ENCODE results near the gene SNX10.

SNX10 gene

DNA sequence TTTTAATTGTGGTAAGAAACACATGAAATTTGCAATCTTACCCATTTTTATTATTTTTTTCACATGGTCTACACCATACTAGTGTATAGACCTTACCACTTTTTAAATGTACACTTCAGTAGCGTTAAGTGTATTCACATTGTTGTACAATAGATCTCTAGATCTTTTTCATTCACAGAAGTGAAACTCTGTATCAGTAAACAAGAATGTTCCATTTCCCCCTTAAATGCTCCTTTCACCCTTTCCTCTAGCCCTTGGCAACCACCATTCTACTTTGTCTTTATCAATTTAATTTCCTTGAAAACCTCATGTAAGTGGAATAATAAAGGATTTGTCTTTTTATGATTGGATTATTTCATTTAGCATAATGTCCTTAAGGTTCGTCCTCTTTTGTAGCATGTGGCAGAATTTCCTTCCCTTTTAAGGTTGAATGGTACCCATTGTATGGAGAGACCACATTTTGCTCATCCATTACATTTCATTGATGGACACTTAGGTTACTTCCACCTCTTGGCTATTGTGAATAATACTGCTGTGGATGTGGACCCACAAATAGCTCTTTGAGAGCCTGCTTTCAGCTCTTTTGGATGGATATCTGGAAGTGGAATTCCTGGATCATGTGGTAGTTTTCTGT lies 45.7 kb downstream of the SNX10 start:
- no peak for DNase-seq (ENCODE audit: low read depth)

DNA sequence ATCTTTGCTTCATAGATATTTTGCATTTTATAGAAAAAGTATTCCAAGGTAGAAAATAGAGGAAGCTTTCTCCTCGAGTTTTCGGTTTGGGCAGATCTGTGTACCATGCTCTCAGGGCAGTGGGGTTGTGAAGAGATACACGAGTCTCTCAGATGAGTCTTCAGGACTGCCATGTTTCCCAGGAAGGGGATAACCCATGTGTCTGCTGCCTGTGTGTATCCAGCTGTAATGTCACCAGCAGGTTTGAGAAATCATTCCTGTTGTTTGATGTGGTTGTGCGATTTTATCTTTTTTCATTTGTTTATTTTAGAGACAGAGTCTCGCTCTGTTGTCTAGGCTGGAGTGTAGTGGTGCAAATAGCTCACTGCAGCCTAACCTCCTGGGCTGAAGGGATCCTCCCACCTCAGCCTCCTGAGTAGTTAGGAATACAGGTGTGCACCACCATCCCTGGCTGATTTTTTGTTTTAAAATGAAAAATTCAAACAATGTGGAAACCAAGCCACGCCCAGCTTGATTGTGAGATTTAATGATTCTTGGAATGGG lies 48.9 kb downstream of the SNX10 start:
- DNase-seq (ENCODE audit: low read depth) = no peak

DNA sequence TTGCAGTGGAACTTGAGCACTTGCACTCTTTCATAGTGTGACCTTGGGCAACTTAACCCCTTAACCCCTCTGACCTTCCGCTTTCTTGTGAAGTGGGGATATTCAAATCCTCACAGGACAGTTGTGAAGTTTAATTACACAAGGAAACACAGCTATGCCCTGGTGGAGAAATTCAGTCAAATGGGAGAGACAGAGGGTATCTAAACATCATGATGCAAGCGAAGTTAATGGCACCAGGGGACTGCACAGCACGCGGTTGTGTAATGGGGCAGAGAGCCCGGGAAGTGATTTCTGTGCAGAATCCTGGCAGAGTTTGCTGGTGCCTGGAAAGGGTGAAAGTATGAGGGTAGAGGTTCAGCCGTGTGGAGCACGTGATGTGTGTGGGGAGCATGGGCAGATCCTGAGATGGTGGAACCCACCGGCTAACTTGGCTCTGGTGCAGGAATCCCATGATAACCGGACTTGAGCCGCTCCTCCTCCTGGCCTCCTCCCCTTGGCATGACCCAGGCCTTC lies 51.7 kb downstream of the SNX10 start:
- no peak for DNase-seq (ENCODE audit: low read depth)

DNA sequence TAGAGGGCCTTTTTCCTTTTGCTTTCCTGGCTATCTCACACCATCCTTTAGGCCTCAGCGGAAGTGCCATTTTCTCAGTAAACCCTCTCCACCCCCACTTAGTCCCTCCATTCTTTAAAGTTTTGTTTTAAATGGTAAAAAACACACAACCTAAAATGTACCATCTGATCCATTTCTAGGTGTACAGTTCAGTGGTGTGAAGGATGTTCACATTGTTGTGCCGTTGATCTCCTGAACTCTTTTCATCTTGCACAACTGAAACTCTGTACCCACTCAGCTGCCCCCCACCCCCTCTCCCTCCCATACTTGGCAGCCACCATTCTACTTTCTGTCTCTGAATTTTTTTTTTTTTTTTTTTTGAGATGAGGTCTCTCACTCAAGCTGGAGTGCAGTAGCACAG lies 52.2 kb downstream of the SNX10 start:
- DNase-seq (ENCODE audit: low read depth) = no peak

DNA sequence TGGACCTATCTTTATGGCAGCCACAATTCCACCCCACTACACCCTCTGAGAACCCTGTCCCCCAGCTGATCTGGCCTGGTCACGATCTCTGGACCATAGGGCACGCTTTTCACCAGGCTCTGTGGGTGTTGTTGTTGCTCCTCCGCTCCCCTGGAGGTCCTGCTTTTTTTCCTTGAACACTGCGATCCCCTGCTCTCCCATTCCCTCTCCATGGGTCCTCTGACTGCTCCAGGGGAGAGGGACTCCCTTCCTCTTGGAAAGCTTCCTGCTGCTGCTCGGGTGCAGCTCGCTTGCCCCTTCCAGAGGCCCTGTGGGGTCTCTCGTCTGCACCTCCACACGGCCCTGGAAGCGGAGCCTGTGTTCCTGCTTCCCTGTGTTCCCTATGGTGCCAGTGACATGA lies 53.5 kb downstream of the SNX10 start:
- DNase-seq (ENCODE audit: low read depth) = no peak

DNA sequence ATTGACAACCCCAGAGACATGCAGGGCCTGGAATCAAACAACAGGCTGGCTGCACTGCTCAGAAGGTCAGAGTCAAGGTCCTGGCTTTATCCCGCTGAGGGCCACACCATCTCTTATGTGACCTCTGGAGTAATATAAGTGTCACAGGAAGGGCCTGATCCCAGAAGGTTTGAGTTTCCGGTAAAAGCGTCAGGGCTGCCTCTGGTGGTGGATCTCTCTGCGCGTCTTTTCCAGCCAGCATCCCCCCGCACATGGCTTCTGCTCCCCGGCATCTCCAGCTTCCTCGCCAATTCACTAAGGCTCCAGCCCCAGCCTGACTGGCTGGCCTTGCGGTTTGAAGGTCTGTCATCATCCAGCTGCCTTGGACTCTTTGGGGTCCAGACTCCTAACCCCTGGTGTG lies 54.2 kb downstream of the SNX10 start:
- DNase-seq (ENCODE audit: low read depth) = no peak

DNA sequence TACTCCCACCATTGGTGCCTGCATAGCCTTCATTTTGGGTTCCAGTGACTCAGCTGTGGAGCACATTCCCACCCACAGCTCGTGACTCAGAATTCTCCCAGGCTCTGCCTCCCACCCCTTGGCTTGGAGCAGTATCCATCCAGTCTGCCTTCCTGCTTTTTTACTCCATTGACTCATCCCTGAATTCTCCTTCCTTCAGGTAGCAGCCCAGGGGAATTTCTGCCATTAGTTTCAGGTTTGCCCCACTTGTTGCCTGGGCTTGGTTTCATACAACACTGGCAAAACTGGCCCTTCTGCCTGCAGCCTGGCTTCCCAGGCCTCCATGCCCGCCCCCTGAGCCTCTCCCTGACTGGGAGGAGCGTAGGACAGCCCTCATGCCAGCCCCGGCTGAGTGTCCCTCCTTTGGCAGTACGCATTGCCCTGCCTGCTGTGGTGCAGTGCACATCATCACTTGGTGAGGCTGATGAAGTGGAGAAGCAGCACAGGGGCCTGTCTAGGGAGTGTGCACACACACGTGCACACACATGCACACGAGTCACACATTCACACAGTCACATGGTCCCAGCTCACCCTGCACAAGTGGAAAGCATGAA lies 55.0 kb downstream of the SNX10 start:
- DNase-seq (ENCODE audit: low read depth) = peak; percentile 59

DNA sequence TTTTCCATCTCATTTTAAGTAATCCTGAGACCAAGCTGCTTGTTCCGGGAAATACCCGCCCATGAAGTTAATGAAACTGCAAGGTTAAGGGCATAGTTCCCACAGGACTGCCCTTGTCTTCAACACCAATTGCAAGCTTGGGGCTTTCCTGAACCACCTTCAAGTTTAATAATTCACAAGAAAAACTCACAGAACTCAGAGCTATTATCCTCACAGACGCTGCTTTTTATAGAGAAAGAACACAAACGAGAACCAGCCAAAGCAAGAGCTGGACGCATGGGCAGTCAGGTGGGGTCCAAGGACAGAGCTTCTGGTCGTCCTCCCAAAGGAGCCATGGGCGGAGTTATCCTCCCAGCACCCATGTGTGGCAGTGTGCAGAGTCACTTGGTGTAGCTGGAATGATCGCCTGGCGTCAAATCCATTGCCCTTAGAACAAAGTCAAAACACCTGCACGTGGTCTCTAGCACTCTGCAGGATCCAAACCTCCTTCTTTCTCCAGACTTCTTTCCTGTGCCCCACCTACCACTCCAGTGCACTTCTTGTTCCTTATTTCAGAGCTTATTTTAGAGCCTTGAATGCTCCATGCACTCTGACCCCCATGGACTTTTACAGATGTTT lies 56.7 kb downstream of the SNX10 start:
- no peak for DNase-seq (ENCODE audit: low read depth)

DNA sequence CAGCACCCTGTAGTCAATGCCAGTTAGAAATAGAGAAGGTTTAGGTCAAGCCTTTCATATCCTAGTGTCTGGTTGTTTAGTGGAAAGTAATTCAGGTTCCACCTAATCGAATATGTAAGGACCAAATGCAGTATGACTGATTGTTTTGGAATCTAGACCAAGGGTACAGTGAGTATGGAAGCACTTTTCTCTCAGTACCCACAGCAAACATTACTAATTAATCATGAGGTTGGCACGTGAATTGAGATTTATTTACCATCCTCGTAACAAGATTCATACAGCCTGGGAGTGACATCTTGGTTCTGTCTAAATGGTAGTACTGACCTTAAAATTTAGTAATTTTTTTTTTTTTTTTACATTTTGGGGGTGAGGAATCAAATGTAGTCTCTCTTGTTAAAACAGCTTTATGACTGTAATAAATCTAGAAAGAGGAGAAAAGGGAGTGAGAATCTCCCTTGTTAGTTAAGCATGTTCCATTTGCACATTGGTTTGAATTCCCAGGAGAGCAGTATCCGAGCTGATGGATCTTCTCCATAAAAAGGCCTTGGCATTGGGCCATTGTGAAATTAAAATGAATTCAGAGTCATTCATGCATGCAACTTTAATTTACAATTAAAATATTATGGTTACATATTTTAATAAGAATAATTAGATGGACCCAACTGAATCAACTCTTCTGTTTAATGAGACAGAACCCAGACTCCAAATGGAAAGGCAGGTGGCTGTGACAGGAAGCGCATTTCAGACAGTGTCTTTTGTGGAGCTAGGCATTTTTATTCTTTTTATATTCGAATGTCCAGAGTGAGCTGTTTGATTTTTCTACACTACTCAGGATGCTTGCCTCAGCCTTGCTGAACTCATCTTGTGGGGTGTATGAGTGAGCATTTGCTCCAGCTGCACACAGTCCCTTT lies 57.6 kb downstream of the SNX10 start:
- DNase-seq (ENCODE audit: low read depth) = peak; percentile 31

DNA sequence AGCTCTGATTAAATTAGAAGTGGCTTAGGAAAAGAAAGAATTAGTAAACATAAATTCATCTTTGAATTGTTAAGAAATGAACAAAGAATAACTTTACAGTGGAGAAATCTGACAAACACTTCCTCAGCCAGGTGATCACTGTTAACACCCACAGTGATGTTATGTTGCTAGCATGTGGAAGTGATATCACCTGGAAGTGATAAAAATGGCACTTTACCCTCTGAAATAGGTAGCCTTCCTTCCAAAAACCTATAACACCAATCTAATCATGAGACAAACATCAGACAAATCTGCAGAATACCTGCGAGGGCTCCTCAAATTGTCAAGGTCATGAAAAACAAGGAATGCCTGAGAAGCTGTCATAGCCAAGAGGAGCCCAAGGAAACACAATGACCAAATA lies 59.5 kb downstream of the SNX10 start:
- DNase-seq (ENCODE audit: low read depth) = no peak

DNA sequence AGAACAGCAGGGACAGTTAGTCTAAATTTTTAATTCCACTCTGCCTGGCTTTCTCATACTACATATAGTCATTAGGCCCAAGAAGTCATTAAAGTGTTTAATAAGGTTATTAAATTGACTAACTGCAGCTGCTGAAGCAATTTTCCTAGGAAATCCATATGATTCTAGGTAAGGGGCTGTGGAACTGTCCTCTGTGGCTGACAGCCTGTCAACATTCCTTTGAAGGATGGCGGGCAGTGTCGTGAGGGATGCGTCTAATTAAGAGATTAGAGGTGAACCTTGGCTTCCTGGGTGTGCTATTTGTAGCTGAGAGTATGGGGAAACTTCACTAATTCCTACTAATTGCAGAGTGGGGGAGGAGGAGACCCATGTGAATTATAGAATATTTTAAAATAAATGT lies 64.6 kb downstream of the SNX10 start:
- no peak for DNase-seq (ENCODE audit: low read depth)

DNA sequence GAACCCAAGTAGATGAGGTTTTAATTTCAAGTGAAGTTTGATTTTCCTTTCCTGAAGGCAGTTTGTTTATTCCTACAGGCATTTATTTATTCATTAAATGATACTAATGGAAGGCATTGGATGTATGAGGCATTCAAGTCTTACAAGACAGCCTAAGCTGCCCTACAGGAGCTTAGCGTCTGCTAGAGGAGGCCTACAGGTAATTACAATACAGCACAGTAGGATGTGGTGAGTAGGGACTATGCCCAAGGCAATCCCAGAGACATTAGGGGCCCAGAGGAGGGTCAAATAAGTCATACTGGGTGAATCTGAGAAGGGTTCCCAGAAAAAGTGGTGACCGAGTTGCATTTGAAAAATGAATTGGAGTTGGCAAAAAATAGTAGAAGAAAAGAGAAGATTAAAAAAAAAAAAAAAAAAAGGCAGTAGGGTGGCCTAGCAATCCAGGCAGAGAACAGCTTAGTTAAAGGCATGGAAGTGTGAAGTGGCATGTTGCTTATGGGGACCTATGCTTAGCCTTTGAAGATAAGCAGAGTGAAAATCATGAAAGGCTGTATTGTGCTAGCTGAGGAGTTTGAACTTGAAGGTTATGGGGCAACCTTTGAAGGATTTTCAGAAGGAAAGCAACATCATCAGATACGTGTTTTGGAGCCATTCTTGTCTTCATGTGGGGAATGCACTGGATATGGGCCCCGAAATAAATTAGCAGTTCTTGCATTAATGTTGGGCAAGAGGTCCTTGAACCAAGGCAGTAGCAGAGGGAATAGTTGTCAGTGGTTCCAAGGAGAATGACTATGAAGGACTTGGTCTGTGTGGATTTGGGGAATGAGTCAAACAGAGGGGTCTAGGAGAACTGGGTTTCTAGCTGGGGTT lies 65.5 kb downstream of the SNX10 start:
- DNase-seq (ENCODE audit: low read depth) = no peak

DNA sequence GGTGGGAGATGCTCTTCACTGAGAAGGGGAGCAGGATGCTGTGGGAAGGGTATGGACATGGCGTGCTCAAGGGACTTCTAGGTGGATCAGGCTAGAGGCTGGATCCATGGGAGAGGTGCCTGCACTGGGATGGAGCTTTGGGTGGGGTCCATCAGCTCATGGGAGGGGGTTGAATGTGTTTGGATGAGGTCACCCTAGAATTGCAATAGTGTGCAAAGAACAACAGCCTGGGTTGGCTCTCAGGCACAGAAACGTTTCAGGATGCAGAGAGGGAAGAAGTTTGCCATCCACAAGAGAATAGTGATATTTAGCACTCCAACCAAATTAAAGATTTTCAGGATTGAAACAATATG lies 66.1 kb downstream of the SNX10 start:
- no peak for DNase-seq (ENCODE audit: low read depth)

DNA sequence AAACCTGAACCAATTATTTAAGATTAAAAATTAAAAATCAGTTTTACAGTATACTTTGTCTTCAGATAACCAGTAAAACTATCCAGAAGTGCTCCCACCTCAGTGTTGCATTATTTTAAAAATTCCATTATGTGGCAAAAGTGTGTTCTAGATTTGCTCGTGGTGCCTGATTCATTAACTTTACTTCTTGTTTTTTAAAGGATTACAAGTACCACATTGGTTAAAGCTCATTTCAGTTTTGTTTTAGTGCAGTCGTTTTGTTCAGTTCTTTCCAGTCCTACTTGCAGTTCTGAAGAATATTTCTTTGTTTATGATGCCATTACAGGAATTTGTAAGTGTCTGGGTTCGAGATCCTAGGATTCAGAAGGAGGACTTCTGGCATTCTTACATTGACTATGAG lies 69.0 kb downstream of the SNX10 start:
- DNase-seq (ENCODE audit: low read depth) = no peak

DNA sequence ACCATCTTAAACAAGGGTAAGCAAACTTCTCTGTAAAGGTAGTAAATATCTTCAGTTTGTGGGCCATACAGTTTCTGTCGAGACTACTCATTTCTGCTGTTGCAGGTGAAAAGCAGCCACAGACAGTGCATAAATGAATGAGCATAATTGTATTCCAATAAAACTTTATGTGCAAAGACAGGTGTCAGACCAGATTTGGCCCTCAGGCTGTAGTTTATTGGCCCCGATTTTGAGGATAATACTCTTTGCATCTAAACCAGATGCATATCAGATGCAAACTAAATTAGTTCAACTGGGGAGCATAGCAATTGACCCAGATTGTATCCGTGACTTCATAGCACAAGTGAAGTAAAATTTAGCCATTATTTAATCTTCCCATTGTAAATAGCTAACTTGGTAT lies 70.0 kb downstream of the SNX10 start:
- no peak for DNase-seq (ENCODE audit: low read depth)

DNA sequence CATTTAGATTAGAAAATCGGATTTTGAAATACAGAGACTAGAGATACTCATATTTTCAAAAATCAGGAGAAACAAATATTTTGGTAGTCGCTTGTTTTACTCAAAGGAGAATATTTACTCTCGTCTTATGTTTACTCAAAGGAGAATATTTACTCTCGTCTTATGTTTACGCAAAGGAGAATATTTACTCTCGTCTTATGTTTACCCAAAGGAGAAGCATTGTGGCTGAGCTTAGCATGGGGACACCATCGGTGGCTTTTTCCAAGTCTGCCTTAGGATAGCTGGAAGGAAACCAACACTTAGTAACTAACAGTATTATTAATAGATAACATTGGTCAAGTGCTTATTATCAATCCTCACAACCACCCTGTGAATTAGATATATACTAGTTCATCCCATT lies 71.8 kb downstream of the SNX10 start:
- no peak for DNase-seq (ENCODE audit: low read depth)

DNA sequence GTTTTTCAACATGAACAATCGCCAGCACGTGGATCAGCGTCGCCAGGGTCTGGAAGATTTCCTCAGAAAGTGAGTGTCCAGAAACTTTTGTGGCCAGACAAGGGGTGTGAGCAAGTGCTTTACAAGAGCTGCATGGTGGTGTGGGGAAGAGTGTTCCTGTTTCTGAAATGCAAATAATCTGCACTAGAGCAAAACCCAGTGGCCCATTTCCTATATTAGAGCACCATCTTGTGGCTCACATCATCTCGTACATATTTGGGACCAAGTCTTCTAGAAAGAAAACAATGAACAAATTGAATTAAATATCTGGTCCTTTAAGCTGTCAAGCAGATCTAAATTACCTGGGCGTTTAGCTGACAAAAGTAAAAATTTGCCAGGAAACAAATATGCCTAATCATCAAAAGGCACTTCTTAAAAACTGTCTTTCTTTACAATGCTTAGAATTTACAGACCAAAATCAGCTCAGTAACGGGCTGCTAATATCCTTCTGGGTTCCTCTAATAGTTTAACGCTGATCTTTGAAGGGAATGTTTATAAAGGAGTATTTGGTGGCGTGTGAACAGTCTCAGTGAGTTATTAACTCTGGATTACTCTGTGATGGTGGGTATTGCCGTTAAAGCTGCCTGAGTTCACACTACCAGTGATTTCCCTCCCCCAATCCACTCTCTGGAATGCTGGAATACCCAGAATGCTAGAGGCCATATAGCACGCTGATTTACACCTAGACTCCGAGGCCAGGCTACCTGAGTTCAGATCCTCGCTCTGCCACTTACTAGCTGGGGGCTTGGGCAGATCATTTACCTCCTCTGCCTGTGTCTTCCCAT lies 73.6 kb downstream of the SNX10 start:
- peak; percentile 76 for DNase-seq (ENCODE audit: low read depth)

DNA sequence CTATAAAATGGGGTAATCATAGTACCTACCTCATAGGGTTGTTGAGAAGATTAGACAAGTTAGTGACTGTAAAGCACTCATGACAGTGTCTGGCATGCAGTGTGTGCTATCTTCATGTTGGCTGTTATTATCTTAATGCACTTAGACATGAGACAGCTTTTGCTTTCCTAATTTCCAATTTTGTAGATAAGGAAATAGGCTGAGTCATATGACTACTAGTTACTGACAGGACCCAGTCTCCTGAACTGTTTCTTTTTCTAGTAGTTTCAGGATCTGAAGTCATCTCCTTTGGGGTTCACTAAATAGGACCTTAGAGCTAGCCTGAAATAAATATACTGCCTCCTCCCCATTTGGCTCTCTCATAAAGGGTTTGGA lies 74.2 kb downstream of the SNX10 start:
- DNase-seq (ENCODE audit: low read depth) = no peak

DNA sequence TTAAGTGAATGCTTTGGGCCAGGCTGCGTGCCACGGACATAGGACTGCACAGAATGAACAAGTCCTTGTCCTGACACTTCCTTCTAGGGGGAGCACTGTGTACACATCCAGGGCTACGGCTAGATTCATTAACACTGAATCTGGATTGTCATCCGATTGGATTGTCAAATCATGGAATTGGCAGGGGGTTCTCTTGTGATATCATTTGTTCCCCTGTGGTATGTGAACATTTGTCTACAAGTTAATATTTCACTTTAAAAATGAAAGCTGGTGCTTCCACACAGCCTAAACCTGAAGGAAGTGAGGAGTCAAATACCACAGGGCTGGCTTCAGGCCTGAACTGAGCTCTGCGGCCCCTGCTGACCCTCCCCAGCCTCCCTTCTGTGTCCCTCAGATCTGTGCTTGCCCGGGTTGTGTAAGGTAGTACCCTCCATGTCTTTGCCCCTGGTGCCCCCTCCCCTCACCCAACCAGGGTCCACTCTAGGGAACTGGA lies 75.6 kb downstream of the SNX10 start:
- DNase-seq (ENCODE audit: low read depth) = no peak

DNA sequence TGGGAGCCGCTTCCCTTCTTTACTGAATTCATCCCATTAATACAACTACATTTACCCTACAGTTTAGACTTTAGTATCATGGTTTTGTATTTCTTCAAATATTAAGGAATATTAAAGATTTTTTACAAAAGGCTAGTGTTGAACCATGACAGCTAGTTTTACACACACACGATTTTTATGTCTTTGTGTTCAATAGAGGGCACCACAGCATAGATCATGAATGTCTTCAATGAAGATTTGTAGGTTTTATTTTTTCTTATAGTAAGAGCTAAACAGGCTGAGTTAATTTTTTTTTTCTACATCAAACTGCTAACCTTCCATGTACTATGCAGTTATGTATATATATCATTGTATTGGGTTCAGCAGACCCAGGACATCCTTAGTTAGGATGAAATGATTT lies 76.9 kb downstream of the SNX10 start:
- peak; percentile 35 for DNase-seq (ENCODE audit: low read depth)

Data from ELR (cell line).